Lower leg skin (tissue), 3 donors: ENCODE measurements around the gene QSOX2.

ENCODE experiments used
- POLR2A ChIP-seq, 2 donors: fragments of 450-650 bp; IDR thresholded peaks; one replicate each; pipeline ENCODE4 v1.6.1; 2016 to 2017; ENCODE audit warnings: antibody characterized with exemption in 2 of 2, mild to moderate bottlenecking in 1 of 2, moderate library complexity in 1 of 2
- TF ChIP-seq, protein P1 (sequence below), 3 donors: fragments of 450-650 bp; IDR thresholded peaks; one replicate each; pipeline ENCODE4 v1.5.1; 2016; ENCODE audit warnings: antibody characterized with exemption in 3 of 3, mild to moderate bottlenecking in 3 of 3, moderate library complexity in 2 of 3

DNA sequence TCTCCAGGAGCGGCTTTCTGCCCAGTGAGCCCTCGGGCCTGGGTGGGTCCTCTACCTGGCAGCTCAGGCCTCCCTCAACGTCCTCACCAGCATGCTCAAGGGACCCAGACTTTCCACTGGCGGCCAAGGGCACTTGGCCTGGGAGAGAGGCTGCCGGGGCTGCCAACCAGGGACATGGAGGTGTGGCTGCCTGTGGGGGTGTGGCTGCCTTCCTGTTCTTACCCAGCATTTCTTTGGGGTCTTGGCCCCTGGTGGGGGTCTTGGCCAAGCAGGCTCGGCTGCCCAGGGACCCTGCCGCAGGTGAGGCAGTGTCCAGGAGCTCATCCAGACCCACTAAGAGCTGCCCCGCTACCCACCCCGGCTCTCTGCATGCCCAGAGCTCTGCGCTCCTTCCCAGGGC lies 7.2 kb upstream of the QSOX2 start:
- TF ChIP-seq, protein P1, sequence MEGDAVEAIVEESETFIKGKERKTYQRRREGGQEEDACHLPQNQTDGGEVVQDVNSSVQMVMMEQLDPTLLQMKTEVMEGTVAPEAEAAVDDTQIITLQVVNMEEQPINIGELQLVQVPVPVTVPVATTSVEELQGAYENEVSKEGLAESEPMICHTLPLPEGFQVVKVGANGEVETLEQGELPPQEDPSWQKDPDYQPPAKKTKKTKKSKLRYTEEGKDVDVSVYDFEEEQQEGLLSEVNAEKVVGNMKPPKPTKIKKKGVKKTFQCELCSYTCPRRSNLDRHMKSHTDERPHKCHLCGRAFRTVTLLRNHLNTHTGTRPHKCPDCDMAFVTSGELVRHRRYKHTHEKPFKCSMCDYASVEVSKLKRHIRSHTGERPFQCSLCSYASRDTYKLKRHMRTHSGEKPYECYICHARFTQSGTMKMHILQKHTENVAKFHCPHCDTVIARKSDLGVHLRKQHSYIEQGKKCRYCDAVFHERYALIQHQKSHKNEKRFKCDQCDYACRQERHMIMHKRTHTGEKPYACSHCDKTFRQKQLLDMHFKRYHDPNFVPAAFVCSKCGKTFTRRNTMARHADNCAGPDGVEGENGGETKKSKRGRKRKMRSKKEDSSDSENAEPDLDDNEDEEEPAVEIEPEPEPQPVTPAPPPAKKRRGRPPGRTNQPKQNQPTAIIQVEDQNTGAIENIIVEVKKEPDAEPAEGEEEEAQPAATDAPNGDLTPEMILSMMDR (IDR thresholded peaks at IDR 0.05), result no peak
- no peak for TF ChIP-seq POLR2A (IDR thresholded peaks at IDR 0.05)
